Ishikawa (cell line): ENCODE data around the gene KCNK5.

ENCODE experiments used
- CREB1 ChIP-seq: IDR thresholded peaks from 2 replicates; pipeline ENCODE4 v1.6.1; 2012; ENCODE audit warnings: low read depth
- EP300 ChIP-seq: IDR thresholded peaks from 2 replicates; pipeline ENCODE4 v1.6.1; 2012; ENCODE audit warnings: borderline replicate concordance
- YY1 ChIP-seq: IDR thresholded peaks from 2 replicates; pipeline ENCODE4 v1.6.1; 2012; ENCODE audit warnings: low read depth

DNA sequence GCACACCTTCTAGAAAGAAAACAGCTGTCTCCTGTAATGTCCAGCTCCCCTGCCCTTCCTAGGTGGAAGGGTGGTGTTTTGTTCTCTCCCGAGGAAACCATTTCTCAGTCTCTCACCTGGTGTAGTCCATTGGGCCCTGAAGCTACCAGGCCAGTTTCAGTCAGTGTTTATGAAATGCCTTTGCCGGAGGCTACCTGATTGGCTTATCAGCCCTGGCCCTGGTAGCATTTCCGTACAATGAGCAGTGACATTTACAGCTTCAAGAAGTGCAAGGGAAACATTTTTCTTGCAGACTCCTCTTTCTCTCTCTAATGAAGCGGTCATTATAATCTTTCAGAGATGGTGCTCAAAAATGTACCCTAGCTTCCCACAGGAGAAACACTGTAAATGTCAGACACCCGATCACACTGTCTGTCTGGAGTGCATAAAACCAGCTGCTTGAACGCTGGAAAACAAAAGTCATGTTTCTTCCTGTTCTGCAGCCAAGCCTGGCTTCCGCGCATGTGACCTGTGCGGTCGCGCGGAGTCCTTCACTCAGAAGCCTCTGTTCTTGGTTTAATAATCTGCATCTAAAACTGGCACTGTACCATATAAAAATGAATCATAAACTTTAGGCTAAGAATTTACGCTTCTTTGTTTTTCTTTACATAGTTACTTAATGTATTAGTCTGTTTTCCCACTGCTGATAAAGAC is 85.9 kb downstream of the KCNK5 start:
- TF ChIP-seq CREB1 (no peak), YY1 (no peak), EP300 (no peak)
